ENCODE measurements around the gene LYRM7. TPM values are rescaled to one million over a fixed set of nuclear protein-coding genes. Genes with fewer than 3 reads are reported as not detected.

The LYRM7 gene
- total and polyA plus RNA-seq, 5 donors, result 14.5 to 26.5 (median 20.8) TPM

DNA sequence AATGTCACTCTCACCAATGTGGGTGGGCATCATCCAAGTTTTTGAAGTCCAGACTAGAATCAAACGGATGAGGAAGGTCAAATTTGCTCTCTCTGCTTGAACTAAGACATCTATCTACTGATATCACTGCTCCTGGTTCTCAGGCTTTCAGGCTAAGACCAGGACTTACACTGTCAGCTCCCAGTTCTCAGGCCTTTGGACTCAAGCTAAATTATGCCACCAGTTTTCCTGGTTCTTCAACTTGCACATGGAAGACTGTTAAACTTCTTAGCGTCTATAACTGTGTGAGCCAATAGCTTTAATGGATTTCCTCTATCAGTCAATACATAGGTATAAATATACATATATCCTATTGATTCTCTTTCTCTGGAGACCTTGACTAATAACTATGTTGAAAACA, 35.3 kb downstream of the LYRM7 start:
- no peak for ATAC-seq
- 90% methylated on average over 2 of the region's 2 CpGs for WGBS
- intact Hi-C loops (cut with DNase I), result no loop called here

DNA sequence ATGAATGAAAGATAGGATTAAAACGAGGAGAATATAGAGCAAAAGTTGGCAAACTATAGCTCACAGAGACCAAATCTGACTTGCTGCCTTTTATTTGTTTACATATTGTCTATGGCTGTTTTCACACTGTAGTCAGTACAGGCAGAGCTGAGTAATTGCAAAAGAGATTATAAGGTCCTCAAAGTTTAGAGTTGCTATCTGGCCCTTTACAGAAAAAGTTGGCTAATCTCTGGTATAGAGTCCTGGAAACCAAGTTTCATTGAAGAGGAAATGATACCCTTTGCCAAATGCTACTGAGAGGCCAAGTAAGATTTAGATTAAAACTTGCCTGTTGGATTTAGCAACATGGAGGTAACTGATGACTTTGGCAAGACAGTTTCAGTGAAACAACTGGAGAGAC, 36.0 kb downstream of the LYRM7 start:
- Histone ChIP-seq H3K27ac (ENCODE audit: low read length) (no peak overlapping the region), H3K4me1 (ENCODE audit: control insufficient read depth, insufficient read depth, low read length) (no peaks in the 10 kb centered on the region), H3K27me3 (ENCODE audit: control insufficient read depth, insufficient read depth) (no peaks in the 10 kb centered on the region), H3K4me3 (ENCODE audit: low read length) (no peak overlapping the region), H3K9me3 (ENCODE audit: control insufficient read depth, low read length) (no peaks in the 10 kb centered on the region)
- 44% methylated on average over 1 of the region's 1 CpG for WGBS
- intact Hi-C loops (cut with DNase I), result no loop called here
- ATAC-seq (peak in 1 of 2 donors; percentile 33), DNase-seq (no peak)

More for the DNA sequence above, 35.3 kb downstream of the LYRM7 start:
- Histone ChIP-seq H3K4me1 (ENCODE audit: control insufficient read depth, insufficient read depth, low read length) (no peaks in the 10 kb centered on the region), H3K27me3 (ENCODE audit: control insufficient read depth, insufficient read depth) (no peaks in the 10 kb centered on the region), H3K4me3 (ENCODE audit: low read length) (no peak overlapping the region), H3K9me3 (ENCODE audit: control insufficient read depth, low read length) (no peaks in the 10 kb centered on the region), H3K27ac (ENCODE audit: low read length) (no peak overlapping the region)
- no peak for DNase-seq

DNA sequence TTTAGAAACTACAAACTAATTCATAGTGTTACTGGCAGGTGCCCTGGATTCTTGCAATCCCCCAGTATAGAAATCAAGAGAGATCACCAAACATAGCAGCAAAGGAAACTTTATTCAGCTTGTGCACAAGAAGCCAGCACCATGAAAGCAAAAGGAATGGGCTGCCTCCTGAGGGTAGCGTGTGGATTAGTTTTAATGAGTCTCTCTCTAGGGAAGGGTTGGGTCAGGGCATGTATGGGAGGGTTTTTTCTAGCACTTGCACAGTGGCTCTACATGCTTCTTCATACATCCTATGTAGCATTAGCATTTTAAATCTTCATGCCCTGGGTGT, 38.4 kb downstream of the LYRM7 start:
- Histone ChIP-seq H3K4me1 (ENCODE audit: control insufficient read depth, insufficient read depth, low read length) (no peaks in the 10 kb centered on the region), H3K4me3 (ENCODE audit: low read length) (no peak overlapping the region), H3K9me3 (ENCODE audit: control insufficient read depth, low read length) (no peaks in the 10 kb centered on the region), H3K27ac (ENCODE audit: low read length) (no peak overlapping the region), H3K27me3 (ENCODE audit: control insufficient read depth, insufficient read depth) (no peaks in the 10 kb centered on the region)
- intact Hi-C loops (cut with DNase I), result no loop called here
- DNase-seq, result no peak
- WGBS, result 63% methylated on average over 1 of the region's 1 CpG
- no peak for ATAC-seq

DNA sequence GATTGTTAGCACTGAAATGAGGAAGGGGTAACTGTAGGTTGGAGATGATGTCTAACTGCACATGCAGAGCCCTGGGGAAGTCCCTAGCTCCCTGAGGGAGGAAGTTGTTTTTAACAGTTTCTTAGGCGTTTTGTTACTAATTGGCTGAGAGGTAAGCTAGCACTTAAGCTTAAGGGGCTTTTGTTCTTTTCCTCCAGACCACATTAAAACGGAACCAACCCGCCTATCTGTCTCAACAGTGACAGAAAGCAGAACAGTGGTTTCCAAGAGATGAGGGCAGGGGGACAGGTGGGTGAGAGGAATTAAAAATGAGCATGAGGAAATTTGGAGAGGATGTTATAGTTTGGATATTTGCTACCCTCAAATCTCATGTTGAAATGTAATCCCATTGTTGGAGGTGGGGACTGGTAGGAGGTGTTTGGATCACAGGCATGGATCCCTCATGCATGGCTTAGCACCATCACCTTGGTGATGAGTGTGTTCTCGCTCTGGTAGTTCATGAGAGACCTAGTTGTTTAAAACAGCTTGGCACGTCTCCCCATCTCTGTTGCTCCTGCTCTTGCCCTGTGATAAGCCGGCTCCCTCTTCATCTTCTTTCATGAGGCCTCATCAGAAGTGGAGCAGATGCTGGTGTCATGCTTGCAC, 38.9 kb downstream of the LYRM7 start:
- intact Hi-C loops (cut with DNase I), result no loop called here
- Histone ChIP-seq H3K4me1 (ENCODE audit: control insufficient read depth, insufficient read depth, low read length) (peaks cover 1% of the 10 kb centered on the region), H3K4me3 (ENCODE audit: low read length) (no peak overlapping the region), H3K27ac (ENCODE audit: low read length) (no peak overlapping the region), H3K9me3 (ENCODE audit: control insufficient read depth, low read length) (no peaks in the 10 kb centered on the region), H3K27me3 (ENCODE audit: control insufficient read depth, insufficient read depth) (no peaks in the 10 kb centered on the region)
- WGBS, result 44% methylated on average over 6 of the region's 6 CpGs
- ATAC-seq (no peak), DNase-seq (no peak)

- no peaks in the 10 kb centered on the region for H3K9me3 ChIP-seq (ENCODE audit: control insufficient read depth, low read length)
- ATAC-seq (no peak), DNase-seq (no peak)
- H3K4me1 ChIP-seq (ENCODE audit: control insufficient read depth, insufficient read depth, low read length), result peaks cover 2% of the 10 kb centered on the region
- no peak overlapping the region for H3K27ac ChIP-seq (ENCODE audit: low read length)
- intact Hi-C loops (cut with DNase I), result no loop called here
- no peak overlapping the region for H3K4me3 ChIP-seq (ENCODE audit: low read length)
- H3K27me3 ChIP-seq (ENCODE audit: control insufficient read depth, insufficient read depth), result no peaks in the 10 kb centered on the region
Measured at GRCh38 chr5:131210151-131210510, 39.4 kb downstream of the LYRM7 start.

- ATAC-seq, result no peak
- Histone ChIP-seq H3K9me3 (ENCODE audit: control insufficient read depth, low read length) (no peaks in the 10 kb centered on the region), H3K27ac (ENCODE audit: low read length) (no peak overlapping the region), H3K4me3 (ENCODE audit: low read length) (no peak overlapping the region), H3K27me3 (ENCODE audit: control insufficient read depth, insufficient read depth) (no peaks in the 10 kb centered on the region), H3K4me1 (ENCODE audit: control insufficient read depth, insufficient read depth, low read length) (peaks cover 2% of the 10 kb centered on the region)
- 93% methylated on average over 5 of the region's 5 CpGs for whole genome bisulfite sequencing
- intact Hi-C loops (cut with DNase I), result no loop called here
- no peak for DNase-seq
Measured at GRCh38 chr5:131211669-131212068, 40.9 kb downstream of the LYRM7 start.

DNA sequence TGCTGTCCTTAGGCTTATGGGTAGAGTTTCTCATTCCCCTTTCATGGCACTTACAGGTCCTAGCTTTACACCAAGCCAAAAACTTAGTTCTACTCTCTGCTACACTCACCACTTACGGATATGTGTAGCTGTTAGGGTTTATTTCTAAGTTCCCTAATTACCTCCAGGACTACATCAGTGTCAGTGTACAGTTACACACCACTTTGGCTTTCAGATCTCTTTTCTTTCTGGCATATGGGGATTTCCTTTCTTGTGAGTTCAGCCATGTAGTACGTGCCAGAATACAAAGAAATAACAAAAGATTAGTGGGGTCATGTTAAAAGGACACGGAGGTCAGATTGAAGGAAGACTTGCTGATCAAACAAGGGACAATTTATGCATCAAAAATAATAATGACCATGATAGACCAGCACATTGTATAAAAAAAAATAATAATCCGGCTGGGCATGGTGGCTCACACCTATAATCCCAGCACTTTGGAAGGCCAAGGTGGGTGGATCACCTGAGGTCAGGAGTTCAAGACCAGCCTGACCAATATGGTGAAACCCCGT, 41.8 kb downstream of the LYRM7 start:
- DNase-seq (no peak), ATAC-seq (no peak)
- Histone ChIP-seq H3K27ac (ENCODE audit: low read length) (no peak overlapping the region), H3K4me3 (ENCODE audit: low read length) (no peak overlapping the region), H3K4me1 (ENCODE audit: control insufficient read depth, insufficient read depth, low read length) (peaks cover 2% of the 10 kb centered on the region), H3K9me3 (ENCODE audit: control insufficient read depth, low read length) (no peaks in the 10 kb centered on the region), H3K27me3 (ENCODE audit: control insufficient read depth, insufficient read depth) (no peaks in the 10 kb centered on the region)
- 62% methylated on average over 5 of the region's 5 CpGs for WGBS
- intact Hi-C loops (cut with DNase I), result no loop called here

DNA sequence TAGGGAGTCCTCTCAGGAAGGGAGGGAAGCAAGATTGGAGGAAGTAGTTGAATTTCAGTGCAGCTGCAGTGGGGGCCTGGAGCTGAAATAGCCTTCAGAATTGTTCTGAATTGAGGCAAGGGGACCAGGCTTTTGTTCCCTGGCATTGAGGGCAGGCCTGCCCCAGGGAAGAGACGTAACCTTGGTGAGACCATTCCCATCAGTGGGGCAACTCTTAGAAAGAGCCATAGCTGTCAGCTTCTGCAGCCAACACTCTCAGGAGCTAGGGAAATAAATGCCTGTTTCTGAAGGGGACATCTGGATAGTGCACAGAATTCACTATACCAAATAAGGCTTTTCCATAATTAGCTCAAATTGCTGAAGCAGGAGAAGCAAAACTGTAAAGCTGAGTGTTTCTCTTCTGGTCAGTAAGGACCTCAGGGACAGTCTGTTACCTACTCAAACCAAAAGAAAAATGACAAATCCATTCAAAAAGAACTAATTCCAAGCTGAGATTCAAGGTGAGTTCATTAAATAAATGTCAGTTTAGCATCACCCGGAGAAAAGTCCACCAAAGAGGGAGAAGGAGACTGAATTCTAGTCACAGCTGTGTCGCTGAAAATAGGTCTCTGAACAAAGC, 44.0 kb downstream of the LYRM7 start:
- intact Hi-C loops (cut with DNase I), result no loop called here
- ATAC-seq (no peak), DNase-seq (no peak)
- H3K4me1 ChIP-seq (ENCODE audit: control insufficient read depth, insufficient read depth, low read length), result peaks cover 2% of the 10 kb centered on the region
- WGBS, result 54% methylated on average over 3 of the region's 3 CpGs
- H3K9me3 ChIP-seq (ENCODE audit: control insufficient read depth, low read length), result no peaks in the 10 kb centered on the region
- no peaks in the 10 kb centered on the region for H3K27me3 ChIP-seq (ENCODE audit: control insufficient read depth, insufficient read depth)
- H3K4me3 ChIP-seq (ENCODE audit: low read length), result no peak overlapping the region
- H3K27ac ChIP-seq (ENCODE audit: low read length), result no peak overlapping the region

- 97% methylated on average over 4 of the region's 4 CpGs for WGBS
- no peaks in the 10 kb centered on the region for H3K9me3 ChIP-seq (ENCODE audit: control insufficient read depth, low read length)
- ATAC-seq, result no peak
- no peak overlapping the region for H3K4me3 ChIP-seq (ENCODE audit: low read length)
- intact Hi-C loops (cut with DNase I), result no loop called here
- H3K27me3 ChIP-seq (ENCODE audit: control insufficient read depth, insufficient read depth), result no peaks in the 10 kb centered on the region
- H3K4me1 ChIP-seq (ENCODE audit: control insufficient read depth, insufficient read depth, low read length), result peaks cover 3% of the 10 kb centered on the region
- no peak for DNase-seq
- no peak overlapping the region for H3K27ac ChIP-seq (ENCODE audit: low read length)
Measured at GRCh38 chr5:131217791-131218190, 47.0 kb downstream of the LYRM7 start.

DNA sequence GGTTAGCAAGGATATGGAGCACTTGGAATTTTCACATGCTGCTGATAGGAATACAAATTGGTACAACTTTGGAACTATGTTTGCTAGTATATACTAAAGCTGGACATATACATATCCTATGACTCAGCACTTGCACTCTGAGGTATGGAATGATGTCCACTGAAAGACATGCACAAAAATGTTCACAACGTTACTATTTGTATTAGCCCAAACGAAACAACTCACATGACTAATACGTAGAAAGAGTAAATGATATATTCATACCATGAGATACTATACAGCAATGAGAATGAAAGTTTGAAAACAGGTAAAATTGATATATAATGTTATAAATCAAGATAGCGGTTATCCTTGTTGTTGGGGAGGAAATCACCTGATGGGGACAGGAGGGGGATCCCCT, 47.6 kb downstream of the LYRM7 start:
- no peak for DNase-seq
- no peak overlapping the region for H3K27ac ChIP-seq (ENCODE audit: low read length)
- no peaks in the 10 kb centered on the region for H3K27me3 ChIP-seq (ENCODE audit: control insufficient read depth, insufficient read depth)
- no peaks in the 10 kb centered on the region for H3K9me3 ChIP-seq (ENCODE audit: control insufficient read depth, low read length)
- 92% methylated on average over 4 of the region's 4 CpGs for WGBS
- no peak for ATAC-seq
- H3K4me3 ChIP-seq (ENCODE audit: low read length), result no peak overlapping the region
- intact Hi-C loops (cut with DNase I), result no loop called here
- peaks cover 3% of the 10 kb centered on the region for H3K4me1 ChIP-seq (ENCODE audit: control insufficient read depth, insufficient read depth, low read length)

DNA sequence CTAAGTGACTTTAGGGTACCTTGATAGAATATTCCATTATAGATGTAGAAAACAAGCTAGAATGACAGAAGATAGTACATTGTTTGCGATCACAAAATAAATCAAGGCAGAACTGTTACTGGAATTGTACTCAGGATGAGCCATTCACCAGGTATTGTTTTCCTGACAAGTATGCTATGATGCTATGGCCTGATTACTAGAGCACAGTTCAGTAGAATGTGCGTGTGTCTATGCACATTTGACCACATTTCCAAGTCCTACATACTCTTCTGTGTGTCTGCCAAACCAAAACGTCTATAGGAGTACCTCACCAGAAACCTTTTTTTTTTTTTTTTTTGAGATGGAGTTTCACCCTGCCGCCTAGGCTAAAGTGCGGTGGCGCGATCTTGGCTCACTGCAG, 49.8 kb downstream of the LYRM7 start:
- Histone ChIP-seq H3K4me1 (ENCODE audit: control insufficient read depth, insufficient read depth, low read length) (peaks cover 3% of the 10 kb centered on the region), H3K27me3 (ENCODE audit: control insufficient read depth, insufficient read depth) (no peaks in the 10 kb centered on the region), H3K9me3 (ENCODE audit: control insufficient read depth, low read length) (no peaks in the 10 kb centered on the region), H3K4me3 (ENCODE audit: low read length) (no peak overlapping the region), H3K27ac (ENCODE audit: low read length) (no peak overlapping the region)
- 93% methylated on average over 7 of the region's 7 CpGs for whole genome bisulfite sequencing
- ATAC-seq (no peak), DNase-seq (no peak)
- intact Hi-C loops (cut with DNase I), result no loop called here
